NCI-H1694 (cell line): ENCODE measurements around the gene UBE2F.
A peak's percentile ranks its signal among the peaks of the same experiment; 100 is the strongest.
"Not testable (repeated sequence)": the region's sequence is repeated elsewhere in the genome, so short reads cannot be mapped to it uniquely, and the experiment has no call there.

Source experiments
- DNase-seq: peaks from one replicate; lab custom pipeline; 2025; lab: John Stamatoyannopoulos, UW

The UBE2F gene

DNA sequence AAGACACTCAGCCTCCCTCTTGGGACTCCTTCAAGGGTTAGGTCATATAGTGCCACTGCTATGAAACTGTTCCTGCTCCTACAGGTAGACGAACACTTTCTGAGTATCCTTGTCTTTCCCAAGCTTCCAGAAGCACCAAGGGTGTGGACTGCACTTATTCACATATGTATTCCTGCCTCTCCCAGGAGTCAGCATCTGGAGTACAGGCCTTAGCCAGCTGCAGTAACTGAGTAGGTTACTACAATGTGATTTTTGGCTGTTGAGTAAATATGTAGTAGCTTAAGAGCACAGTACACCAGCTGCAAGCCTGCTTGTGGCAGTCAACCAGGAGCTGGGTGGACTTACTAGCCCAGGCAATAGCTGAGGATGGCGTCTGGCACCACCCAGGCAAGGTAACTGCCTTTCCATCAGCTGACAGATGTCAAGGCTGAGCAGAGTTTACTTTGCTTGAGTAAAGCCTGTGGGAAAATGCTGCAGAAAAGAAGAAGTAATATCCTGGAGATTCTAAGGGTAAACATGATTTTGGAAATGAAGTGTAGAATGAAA lies 80.0 kb downstream of the UBE2F start:
- no peak for DNase-seq

DNA sequence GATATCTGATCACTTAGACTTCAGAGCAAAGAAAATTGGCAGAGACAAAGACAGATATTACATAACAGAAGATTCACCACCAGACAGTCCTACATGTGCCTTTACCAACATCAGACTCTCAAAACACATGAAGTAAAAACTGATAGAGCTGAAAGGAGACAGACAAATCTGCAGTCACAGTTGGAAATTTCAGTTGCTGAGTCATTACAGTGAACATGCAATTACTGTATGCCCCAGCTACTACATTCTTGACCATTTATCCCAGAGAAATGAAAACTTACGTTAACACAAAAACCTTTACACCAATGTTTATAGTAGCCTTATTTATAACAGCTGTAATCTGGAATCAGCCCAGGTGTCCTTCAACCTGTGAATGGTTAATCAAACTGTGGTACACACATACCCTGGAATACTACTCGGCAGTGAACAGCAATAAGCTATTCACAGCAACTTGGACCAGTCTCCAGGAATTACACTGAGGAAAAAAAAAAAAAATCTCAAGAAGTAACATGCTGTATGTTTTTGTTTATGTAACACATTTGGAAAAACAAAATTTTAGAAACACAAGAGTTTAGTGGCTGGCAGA lies 86.5 kb downstream of the UBE2F start:
- no peak for DNase-seq

DNA sequence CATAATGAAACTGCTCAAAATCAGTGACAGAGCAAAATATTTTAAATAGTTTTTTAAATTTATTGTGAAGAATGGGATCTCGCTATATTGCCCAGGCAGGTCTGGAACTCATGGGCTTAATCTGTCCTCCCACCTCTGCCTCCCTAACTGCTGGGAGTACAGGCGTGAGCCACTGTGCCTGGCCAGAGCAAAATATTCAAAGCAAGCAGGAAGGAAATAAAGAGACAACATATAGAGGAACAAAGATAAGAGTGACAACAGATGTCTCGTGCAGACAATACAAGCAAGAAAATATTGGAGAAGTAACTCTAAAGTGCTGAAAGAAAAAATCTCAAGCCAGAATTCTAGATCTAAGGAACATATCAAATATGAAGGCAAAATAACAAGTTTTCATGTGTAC lies 89.0 kb downstream of the UBE2F start:
- no peak for DNase-seq

DNA sequence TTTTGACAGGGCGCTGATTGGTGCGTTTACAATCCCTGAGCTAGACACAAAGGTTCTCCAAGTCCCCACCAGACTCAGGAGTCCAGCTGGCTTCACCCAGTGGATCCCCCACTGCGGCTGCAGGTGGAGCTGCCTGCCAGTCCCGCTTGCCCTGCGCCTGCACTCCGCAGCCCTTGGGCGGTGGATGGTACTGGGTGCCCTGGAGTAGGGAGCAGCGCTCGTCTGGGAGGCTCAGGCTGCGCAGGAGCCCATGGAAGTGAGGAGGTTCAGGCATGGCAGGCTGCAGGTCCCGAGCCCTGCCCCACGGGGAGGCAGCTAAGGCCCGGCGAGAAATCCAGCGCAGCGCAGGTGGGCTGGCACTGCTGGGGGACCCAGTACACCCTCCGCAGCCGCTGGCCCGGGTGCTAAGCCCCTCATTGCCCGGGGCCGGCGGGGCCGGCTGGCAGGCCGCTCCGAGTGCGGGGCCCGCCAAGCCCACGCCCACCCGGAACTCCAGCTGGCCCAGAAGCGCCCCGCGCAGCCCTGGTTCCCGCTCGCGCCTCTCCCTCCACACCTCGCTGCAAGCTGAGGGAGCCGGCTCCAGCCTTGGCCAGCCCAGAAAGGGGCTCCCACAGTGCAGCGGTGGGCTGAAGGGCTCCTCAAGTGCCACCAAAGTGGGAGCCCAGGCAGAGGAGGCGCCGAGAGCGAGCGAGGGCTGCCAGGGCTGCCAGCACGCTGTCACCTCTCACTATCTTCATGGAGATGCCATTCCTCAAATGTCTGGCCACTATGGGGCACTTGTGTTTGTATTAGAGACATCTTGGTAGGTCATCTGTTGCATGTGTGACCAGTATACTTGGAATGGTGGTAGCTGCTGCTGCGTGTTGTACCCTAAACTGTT lies 91.1 kb downstream of the UBE2F start:
- not testable (repeated sequence) for DNase-seq

DNA sequence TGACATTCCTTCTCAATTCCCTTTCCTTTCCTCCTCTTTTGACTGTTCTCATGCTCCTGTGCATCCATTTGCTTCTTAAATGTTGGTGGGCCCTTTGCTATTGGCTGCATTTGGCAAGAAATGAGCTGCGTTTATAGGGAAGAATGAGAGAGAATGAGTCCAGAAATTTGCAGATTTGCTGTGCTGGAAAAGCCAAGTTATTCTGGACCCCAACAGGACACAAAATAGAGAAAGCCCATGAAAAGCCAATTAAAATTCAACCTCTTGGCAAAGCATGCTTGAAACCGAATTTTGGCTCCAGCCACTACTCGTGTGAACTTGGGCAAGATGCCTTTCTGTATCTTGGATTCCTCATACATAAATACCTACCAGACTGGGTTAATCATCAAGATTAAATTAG lies 92.7 kb downstream of the UBE2F start:
- no peak for DNase-seq

DNA sequence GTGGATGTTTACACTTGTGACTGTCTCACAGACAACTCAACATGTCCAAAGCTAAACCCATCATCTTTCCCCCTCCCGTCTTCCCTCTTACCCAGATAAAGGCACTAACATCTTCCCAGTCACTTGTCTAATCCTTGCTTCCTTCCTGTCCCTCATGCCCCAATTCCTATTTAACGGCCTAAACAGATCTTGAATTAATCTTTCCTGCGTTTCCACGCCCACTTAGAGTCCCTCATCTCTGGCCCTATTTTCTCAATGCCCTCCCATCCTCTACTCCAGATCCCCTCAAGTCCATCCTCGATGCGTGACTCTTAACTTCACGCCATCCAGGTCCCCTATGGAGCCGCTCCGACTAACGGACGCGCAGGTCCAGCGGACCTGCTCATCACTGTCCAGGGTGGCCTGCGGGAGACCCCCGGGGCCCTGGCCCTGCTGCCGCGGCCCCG lies 93.3 kb downstream of the UBE2F start:
- no peak for DNase-seq

DNA sequence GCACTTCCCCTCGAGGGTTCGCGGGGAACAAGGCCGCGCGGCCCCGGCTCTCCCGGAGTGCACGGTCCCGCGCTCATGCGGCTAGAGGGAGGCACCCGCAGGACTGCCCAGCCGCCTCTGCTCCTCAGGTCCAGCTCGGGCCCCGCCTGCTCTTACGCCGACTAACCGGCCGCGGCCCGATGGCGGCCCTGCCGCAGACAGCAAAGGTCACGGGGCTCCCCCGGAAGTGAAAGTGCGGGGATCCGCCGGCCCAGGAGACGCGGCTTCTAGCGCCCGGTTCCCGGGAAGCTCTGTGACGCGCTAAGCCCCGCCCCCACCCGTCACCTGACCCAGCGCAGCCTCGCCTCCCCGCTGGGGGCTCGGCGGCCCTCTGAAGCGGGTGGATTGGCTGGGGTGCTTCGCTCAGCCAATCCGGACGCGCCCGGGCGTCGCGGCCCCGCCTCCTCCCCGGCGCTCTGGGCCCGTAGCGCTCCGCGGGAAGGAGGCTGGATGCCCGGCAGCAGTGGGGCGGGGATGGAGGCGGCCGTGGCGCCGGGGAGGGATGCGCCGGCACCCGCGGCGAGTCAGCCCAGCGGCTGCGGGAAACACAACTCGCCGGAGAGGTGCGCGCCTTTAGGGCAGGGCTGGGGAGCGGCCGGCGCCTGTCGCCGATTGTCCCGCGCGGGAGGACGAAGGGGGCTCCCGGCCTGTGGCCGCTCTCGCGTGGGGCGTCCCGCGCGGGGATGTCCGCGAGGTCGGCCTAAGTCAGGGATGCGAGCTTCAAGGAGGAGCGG lies 93.9 kb downstream of the UBE2F start, which contains the start of gene SCLY:
SCLY (plus strand) TSS at position 460 of the 773 bp plus-strand sequence; CDS start at position 514, 54 bp downstream.
- peak; percentile 94 for DNase-seq

DNA sequence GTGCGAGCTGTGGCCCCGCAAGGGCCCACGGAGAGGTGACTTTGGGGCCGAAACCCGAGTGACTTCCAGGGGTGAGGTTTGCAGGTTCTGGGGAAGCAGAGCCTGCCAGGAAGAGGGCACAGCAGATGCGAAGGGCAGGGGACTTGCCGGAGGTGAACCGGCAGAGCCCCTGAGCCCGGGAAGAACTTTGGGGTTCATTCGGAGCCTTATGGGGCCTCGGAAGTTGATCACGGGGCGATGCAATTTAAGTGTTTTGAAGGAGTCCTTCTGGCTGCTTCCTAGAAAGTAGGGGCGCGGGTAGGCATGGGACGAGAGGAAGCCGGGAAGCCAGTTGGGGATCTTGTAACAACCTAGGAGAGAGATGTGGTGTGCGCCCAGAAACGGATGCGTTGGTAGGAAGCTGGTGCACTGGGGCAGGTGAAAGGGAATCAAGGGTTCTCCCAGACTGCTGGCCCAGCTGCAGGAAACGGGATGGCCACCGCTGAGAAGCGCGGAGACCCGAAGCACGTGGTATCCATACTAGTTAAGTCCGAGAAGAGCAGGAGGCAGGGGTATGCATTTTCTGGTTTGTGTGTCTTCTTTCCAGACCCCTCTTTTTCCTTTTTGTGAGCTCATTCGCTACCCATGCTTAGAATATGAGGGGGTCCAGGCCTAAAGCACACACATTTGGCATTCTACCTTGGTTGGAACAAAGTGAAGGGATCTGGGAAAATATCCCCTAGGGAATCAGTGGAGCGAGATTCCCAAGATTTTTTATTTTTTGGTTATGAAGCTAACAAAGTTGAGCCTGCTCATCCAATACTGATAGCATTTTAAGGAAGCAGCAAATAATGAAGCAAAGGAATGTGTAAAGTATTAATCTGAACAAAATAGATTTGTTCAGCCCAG lies 94.7 kb downstream of the UBE2F start:
- no peak for DNase-seq

DNA sequence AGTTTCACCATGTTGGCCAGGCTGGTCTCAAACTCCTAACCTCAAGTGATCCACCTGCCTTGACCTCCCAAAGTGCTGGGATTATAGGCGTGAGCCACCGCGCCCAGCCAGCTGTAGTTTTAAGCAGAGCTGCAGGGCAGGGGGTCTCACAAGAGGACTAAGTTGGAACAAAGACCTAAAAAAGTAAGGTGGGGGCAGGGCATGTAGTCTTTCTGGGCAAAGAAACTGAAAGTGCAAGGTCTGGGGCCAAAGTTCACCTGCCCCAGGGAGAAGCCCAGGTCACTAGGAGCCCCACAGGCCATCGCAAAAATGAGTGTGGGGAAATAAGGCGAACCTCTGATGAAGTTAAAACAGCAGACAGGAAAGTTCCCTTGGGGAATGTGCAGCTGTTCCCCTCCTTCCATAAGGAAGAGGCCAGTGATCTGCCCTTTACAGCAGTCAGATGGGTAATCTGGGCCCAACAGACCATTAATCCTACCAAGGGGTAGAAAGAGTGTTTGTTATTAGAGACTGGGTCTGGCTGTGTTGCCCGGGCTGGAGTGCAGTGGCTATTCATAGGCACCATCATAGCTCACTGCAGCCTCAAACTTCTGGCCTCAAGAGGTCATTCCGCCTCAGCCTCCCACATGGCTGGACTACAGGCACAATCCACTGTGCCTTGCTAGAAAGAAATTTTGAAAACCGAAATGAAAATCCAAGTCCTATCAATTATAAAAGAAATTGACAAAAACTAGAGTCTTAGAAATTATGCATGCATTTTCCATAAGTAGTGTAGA lies 96.8 kb downstream of the UBE2F start:
- no peak for DNase-seq

DNA sequence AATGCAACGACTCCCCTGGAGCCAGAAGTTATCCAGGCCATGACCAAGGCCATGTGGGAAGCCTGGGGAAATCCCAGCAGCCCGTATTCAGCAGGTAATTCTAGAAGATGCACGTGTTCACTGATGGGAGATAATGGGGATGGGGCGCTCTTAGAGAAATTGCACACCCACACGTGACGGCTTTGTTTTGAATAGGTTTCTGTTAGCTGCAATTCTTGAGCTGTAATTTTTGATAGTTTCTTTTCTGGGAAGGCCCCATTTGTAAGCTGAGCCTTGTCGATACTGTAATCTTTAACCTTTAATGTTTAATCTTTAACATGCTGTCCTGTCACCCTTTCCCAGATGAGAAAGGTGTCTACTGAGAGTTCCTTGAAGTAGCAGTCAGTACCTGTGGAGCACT lies 97.6 kb downstream of the UBE2F start:
- DNase-seq = no peak

DNA sequence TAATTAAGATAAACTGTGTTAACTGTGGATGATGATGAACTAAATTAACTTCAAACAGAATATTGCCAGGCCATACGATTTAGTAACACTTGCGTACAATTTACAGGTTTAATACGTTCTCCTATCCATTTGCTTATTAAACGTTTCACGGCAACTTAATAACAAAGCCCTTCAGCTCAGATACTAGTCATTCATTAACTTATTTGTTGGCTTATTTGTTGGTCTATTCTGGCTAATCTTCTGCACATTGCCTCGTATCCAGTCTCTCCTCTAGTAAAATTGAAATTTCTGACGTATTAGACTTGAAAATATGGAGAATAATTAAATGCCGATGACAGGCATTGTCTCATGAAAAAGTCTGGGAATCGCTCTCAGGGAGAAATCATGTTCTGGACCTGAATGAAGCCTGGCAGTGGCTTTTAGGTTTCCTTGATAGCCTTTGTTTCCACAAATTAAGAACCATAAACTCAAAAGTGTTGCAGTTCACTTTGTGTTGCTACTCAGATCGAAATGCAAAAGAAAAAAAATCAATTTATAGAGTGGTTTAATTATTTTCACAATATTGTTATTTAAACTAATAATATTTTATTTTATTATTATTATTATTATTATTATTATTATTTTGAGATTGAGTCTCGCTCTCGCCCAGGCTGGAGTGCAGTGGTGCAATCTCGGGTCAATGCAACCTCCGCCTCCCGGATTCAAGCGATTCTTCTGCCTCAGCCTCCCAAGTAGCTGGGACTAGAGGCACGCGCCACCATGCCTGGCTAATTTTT lies 98.4 kb downstream of the UBE2F start:
- DNase-seq = no peak

DNA sequence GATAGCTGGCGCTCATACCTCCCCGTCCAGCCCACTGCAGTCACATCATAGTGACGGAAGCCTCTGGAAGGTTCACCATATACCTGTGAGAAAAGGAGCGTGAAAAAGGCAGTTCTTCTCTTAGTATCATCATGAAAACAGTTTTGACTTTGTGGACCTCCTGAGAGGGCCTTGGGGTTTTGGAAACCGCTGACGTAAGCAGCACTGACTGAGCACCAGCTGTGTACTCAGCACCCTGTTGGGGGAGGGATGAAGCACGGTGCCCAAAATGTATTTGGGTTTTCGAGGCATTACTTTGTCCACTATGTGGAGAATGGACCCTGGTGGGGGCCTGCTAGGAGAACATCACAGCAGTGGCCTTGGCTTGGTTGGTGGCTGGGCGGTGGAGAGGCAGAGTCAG lies 99.4 kb downstream of the UBE2F start:
- no peak for DNase-seq

DNA sequence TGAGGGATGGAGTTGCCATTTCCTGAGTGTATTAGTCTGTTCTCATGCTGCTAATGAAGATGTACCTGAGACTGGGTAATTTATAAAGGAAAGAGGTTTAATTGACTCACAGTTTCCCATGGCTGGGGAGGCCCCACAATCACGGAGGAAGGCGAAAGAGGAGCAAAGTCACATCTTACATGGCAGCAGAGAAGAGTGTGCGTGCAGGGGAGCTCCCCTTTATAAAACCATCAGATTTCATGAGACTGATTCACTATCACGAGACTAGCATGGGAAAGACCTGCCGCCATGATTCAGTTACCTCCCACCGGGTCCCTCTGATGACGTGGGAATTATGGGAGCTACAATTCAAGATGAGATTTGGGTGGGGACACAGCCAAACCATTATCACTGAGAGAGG lies 99.9 kb downstream of the UBE2F start:
- not testable (repeated sequence) for DNase-seq

DNA sequence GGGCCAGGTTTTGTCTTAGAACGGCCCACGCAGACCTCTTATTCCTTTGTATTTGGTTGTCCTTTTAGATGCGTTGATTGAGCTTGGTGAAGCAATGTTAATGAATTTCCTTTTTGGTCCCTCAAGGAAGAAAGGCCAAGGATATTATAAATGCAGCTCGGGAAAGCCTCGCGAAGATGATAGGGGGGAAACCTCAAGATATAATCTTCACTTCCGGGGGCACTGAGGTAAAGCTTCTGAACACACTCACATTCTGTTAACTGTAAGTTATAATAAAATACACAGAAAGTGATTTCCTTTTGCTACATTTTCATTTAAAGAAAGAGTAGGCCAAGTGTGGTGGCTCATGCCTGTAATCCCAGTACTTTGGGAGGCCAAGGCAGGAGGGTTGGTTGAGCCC lies 101.1 kb downstream of the UBE2F start:
- DNase-seq = no peak

DNA sequence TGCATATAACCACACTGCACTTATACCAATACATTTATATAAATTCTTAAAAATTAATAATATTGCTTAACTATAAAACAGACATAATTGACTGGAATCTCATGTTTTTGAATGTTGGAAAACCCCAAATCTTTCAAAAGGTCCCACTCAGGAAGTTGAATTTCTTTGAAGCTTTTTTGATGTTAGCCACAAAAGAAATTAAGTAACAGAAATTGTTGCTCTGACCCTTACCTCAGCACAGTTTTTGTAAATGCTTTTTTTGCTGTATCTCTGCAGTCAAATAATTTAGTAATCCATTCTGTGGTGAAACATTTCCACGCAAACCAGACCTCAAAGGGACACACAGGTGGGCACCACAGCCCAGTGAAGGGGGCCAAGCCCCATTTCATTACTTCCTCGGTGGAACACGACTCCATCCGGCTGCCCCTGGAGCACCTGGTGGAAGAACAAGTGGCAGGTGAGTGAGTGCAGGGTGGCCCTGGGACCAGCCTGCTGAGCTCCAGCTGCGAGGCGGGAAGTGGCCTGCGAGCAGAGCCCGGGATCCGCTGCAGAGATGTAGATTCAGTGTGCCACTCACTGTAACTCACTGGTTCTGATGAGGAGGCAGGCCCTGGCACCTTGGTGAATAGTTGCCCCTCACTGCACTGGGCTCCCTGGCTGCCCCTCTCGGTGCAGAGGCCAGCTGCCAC lies 102.4 kb downstream of the UBE2F start:
- DNase-seq = no peak

DNA sequence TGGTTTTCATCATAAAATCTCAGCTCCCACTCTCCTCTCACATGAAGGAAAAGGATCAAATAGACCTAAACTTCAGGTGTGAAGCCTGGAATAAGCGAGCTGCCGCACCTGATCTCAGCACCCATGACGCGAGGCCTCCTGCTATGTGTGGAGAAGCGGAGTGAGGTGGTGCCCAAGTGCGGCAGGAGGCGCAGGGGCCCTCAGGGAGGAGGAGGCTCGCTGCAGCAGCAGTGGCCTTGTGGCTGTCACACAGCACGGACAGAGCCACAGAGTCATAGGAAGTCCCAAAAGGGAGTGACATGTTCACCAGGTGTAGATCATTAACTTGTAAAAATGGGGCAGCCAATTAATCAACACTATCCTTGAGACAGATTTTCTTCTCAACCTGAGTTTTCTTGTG lies 103.1 kb downstream of the UBE2F start:
- no peak for DNase-seq

DNA sequence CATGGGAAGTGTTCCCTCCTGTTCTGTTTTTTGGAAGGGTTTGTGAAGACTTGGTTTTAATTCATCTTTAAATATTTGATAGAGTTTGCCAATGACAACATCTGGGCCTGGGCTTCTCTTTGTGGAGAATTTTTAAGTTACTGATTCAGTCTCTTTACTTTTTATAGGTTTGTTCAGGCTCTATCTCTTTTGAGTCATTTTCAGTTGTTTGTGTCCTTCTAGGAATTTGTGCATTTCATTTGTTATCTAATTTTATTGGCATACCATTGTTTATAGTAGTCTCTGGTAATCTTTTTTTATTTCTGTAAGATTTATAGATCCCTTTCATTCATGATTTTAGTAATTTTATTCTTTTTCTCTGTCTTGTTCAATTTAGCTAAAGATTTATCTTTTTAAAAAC lies 108.6 kb downstream of the UBE2F start:
- no peak for DNase-seq

DNA sequence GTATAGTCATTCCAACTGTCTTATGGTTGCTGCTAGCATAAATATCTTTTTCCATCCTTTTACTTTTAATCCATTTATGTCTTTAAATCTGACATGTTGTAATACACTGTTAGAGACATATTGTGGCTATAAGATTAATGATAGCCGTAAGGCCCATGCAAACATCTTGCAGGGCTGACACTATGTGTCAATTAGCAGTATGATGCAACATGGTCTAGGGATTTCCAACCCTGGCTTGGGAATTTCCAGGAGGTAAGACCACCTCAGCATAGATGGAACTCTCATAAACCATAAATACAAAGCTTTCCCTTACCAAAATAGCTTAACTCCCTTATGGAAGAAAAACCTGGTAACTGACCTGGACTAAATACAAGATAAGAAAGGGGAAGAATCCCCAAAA lies 110.5 kb downstream of the UBE2F start:
- no peak for DNase-seq

DNA sequence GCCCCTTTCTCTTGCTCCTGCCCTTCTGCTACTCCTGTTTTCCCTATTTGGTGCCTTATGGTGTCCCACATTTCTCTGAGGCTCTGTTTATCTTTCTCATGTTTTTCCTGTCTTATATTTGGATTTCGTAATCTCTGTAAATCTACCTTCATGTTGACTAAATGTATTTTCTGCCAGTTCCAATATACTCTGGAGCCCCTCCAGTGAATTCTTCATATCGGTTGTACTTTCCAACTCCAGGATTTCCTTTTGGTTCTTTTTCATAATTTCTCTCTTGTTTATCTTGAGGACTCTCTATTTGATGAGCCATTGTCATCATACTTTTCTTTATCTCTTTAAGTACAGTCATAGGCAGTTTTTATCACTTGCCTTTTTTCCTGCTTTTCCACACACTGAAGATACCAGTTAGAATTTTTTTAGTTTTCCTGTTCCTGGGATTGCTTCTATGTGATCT lies 113.1 kb downstream of the UBE2F start:
- DNase-seq = no peak
